NK-92 treated with Interleukin-12 subunit alpha and Interleukin-12 subunit beta, amount 100 ng/mL, for 24 hours (cell line): ENCODE results near the gene NUP214.
A peak's percentile ranks its signal among the peaks of the same experiment; 100 is the strongest.
"Not testable (repeated sequence)": the region's sequence is repeated elsewhere in the genome, so short reads cannot be mapped to it uniquely, and the experiment has no call there.

Source experiments
- DNase-seq: peaks from one replicate; lab custom pipeline; 2025; lab: John Stamatoyannopoulos, UW

NUP214 gene

DNA sequence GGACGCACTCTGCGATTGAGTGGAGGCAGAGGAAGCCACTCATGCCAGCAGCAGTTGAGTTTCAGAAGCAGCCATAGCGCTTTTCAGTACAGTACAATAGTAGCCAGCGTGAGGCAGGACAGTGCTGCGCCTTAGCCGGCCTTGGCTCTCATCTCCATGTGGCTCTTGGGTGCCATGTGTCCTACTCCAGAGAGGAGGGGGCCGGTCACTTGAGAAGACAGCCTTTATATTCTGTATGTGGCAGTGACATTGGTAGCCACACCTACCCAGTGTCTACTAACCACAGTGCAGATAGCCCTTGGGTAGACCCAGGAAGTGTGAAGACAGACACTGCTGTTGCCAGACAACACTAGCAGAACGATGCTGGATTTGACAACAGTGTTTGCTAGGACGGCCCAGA, 108.6 kb downstream of the NUP214 start:
- DNase-seq = no peak

GRCh38 chr9:131234799-131235479, 109.6 kb downstream of the NUP214 start:
- no peak for DNase-seq

DNA sequence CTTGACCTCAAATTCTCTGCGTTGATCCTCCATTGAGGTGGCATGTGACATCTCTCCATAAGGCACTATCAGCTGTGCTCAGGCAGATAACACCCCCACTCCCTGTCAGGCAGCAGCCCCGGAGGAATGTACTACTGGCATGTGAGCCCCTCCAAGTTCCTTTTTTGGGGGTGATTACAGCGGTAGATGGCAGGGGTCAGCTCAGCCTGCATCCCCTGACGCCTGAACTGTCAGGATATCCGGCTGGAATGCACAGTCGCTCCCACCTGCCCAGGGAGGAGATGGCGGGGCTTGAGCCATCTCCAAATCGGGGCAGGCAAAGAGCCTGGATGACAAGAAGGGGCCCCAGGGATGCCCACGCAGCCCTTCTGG, 110.1 kb downstream of the NUP214 start:
- no peak for DNase-seq

- no peak for DNase-seq
These were observed 110.8 kb downstream of the NUP214 start for GRCh38 chr9:131236161-131236560.

DNA sequence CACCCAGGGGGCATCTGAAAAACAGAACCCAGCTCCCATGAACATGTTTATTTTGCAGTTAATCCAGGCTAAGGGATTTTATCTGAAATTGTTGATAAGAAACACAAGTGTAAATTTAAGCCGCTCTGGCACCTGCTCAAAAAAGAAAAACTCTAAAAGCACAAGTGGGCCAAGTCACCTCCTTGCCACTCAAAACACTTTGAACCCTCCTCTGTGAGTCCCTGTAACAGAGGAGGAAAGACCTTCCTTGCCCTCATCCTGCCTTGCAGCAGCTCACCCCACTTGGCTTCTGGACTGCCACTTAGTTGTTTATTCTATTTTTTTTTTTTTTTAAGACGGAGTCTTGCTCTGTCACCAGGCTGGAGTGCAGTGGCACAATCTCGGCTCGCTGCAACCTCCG, 111.4 kb downstream of the NUP214 start:
- DNase-seq = no peak

DNA sequence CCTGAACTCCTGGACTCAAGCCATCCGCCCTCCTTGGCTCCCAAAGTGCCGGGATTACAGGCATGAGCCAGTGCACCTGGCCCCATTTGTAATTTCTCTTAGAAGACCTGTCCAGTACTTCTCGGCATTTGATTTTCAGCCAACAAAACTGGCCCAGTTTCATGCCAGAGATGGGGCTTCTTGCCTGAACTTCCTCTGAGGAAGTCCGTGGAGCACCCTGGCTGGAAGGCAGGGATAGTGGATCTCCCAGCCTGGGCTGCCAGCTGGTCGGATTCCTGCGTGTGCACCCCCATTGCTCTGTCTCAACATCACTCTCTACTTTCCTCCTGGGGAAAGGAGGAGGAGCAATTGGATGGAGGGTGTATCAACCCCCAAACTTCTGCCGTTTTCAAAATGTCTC, 111.9 kb downstream of the NUP214 start:
- DNase-seq = no peak

- peak; percentile 69 for DNase-seq
These were observed 112.6 kb downstream of the NUP214 start for GRCh38 chr9:131237931-131238401.

DNA sequence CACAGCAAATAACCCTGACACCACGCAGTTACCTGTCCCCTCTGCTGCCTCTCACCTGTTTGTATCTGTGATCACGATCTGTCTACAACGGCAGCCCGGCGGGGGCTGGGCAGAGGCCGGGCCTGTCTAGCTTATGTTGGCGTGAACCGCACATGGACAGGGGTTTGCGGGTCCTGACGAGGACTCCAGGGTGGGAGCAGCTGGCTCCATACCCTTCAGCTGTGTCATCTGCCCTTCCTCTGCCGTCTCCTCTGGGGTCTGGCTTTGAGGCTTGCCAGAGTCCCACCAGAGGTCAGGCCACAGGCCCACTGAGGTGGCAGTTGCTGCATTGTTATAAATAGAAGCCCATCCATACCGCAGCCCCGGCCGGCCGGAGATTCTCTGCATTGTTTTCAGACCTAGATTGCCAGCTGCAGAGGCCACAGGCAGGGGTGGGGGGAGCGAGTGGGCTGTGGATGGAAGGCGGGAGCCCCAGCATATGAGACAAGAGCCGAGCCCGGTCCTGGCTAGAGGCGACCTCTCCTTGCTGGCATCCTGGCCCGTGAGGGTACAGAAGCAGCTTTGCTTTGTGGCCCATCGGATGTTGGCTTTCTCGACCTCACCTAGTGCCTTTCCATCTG, 113.1 kb downstream of the NUP214 start:
- no peak for DNase-seq

GRCh38 chr9:131239161-131239975, 114.0 kb downstream of the NUP214 start:
- DNase-seq = no peak

- DNase-seq = no peak
These were observed 114.9 kb downstream of the NUP214 start for GRCh38 chr9:131240047-131240921.

DNA sequence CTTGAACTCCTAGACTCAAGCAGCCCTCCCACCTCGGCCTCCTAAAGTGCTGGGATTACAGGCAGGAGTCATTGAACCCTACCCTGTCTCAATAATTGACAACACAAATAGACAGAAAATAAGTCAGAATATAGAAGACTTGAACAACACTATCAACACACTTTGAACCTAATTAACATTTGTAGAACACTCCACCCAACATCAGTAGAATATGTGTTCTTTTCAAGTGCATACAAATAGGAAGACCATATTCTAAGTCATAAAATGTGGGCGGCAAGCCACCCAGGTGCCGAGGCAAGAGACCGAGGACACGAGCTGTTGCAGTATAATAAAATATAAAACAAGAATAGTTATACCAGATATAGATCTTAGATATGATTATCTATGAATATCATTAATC, 118.9 kb downstream of the NUP214 start:
- DNase-seq = not testable (repeated sequence)

- no peak for DNase-seq
These were observed 121.2 kb downstream of the NUP214 start for GRCh38 chr9:131246618-131247017.

DNA sequence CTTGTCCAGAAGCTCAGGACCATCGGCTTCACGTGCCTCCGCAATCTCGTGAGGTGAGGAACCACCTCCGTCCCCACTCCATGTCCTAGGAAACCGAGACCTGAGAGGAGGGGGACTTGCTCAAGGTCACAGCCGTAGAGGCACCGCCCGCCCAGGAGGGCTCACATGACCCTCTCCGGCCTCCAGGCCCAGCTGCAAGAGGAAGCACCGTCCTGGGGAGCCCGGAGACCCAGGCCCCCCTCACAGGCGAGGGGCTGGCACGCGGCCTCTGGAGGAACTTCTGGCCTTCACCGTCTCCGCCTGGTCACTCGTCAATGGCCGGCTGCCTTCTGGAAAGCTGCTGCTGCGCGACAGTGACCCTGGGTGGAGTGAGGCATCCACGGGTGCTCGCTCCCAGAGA, 126.7 kb downstream of the NUP214 start:
- DNase-seq = no peak

GRCh38 chr9:131253891-131254491, 128.6 kb downstream of the NUP214 start:
- no peak for DNase-seq

GRCh38 chr9:131254626-131255025, 129.2 kb downstream of the NUP214 start:
- DNase-seq = no peak

- DNase-seq = no peak
These were observed 130.4 kb downstream of the NUP214 start for GRCh38 chr9:131255676-131256197.

DNA sequence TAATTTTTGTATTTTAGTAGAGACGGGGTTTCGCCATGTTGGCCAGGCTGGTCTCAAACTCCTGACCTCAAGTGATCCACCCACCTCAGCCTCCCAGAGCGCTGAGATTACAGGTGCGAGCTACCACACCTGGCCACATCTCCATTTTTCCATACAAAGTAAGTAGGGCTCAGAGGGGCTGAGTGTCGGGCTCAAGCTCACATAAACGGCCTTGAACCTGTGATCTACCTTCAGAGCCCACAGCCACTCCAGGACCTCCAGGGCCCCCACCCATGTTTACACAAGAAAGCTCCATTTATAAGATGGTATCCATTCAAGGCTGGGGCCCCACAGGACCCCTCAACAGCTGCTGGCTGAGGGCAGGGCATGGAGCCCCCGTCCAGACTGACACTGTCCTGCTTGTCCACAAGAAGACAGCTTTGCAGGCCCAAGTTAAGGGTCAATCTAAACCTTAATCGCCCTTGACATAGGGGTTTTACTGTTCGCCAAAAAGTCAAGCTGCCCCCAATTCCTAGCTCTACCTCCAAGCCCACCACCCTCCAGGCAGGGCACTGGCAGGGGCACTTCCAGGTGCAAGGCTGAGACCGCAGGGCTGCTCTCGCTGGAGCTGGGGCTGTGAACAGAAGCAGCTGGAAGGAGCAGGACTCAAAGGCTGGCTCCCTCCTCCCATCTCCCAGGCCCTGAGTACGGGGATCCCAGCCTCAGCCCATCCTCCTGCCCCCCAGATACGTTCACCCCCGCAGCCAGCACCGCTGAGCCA, 132.1 kb downstream of the NUP214 start:
- no peak for DNase-seq

- DNase-seq = no peak
These were observed 132.8 kb downstream of the NUP214 start for GRCh38 chr9:131258186-131258585.

DNA sequence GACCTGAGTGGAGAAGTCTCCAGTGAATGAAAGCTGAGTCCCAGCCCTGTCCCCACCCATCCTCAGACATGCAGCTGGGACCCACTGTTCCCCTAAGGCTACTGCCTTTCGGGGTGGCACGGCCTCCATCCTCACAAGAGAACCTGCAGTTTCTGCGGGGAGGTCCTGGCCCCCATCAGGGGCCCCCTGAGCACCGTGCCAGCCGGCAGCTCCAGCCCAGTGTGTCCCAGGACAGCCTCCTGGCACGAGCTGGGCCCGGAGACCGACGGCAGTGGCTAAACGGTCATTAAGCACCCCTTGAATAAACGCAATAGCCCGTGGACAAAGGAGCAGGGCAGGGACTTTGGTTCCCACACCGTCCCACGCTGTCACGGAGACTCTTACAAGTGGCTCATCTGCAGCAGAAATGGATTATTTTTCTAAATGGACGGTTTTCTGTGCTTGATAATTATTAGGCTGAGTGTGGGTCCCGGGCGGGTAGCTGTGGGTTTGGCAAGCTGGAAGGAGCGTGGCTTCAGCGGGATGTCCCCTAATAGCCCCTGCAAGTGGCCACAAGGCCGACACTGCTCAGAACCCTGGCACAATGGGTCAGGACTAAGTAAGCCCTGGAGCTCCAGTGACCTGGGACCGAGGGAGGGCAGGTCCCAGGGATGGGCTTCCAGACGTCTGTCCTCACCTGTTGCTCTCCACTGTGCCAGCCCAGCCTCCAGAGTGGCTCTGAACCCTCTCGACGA, 133.5 kb downstream of the NUP214 start:
- no peak for DNase-seq

DNA sequence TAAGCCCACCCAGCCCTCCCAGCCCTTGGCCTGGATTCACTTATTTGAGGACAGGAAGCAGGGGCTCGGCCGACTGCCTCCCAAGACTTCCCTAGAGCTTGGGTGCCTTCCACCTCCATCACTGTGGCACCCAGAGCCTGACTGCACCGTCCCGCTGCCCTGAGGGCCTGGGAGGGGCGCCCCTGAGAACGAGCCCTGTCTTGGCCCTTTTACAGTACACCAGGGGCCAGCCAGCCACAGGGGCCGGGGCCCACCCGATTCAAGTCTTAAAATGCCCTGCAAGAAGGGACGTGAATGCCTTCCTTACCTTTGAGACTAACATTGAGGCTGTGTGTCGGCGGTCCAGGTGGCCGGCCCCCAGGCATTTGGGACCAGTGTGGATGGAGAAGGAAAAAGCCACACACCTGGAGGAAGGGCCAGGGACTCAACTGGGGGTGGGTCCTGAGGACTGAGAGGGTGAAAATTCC, 134.1 kb downstream of the NUP214 start:
- DNase-seq = no peak
